Natural killer cell (primary cell): ENCODE data around the gene SHC4. TPM values are rescaled to one million over a fixed set of nuclear protein-coding genes. Genes with fewer than 3 reads are reported as not detected.

Experiments
- ATAC-seq, 3 donors: fragments of 150-1000 bp in 2 of 3; fragments of 200-7000 bp in 1 of 3; cut with Tn5 transposase; 1 replicate in 1 of 3; 2 replicates in 2 of 3; pipeline ENCODE4 v1.10.0; 2021; ENCODE audit warnings: mild to moderate bottlenecking in 2 of 3, moderate library complexity in 2 of 3
- DNase-seq, 2 donors: peaks; one replicate each; pipeline versions ENCODE4 v3.0.0 to v3.0.0-alpha.2; 2013 to 2021; ENCODE audit warnings: mixed read lengths in 1 of 2
- H3K27ac ChIP-seq: one replicate; pipeline ENCODE4 v1.5.1; 2013; ENCODE audit warnings: mild to moderate bottlenecking, low read length
- H3K27me3 ChIP-seq: one replicate; pipeline ENCODE4 v1.6.1; 2013; ENCODE audit warnings: low read length; ENCODE audit not compliant: control insufficient read depth, insufficient read depth
- H3K36me3 ChIP-seq: one replicate; pipeline ENCODE4 v1.6.1; 2013; ENCODE audit warnings: low read length; ENCODE audit not compliant: control insufficient read depth, insufficient read depth
- H3K4me1 ChIP-seq: one replicate; pipeline ENCODE4 v1.6.1; 2013; ENCODE audit warnings: low read length; ENCODE audit not compliant: control insufficient read depth, insufficient read depth
- H3K4me3 ChIP-seq: one replicate; pipeline ENCODE4 v1.5.1; 2013; ENCODE audit warnings: low read length
- H3K9me3 ChIP-seq: one replicate; pipeline ENCODE4 v1.6.1; 2013; ENCODE audit warnings: low read length; ENCODE audit not compliant: control insufficient read depth, insufficient read depth
- H3K27ac Mint-ChIP-seq, 2 donors: one replicate each; pipeline ENCODE4 v1.8.0; 2022; ENCODE audit warnings: mild to moderate bottlenecking in 2 of 2, mixed read lengths in 2 of 2, moderate library complexity in 1 of 2
- H3K27me3 Mint-ChIP-seq, 2 donors: one replicate each; pipeline ENCODE4 v1.8.0; 2022; ENCODE audit warnings: low read depth in 2 of 2, mixed read lengths in 2 of 2
- H3K36me3 Mint-ChIP-seq: one replicate; pipeline ENCODE4 v1.8.0; 2022; ENCODE audit warnings: mixed read lengths
- H3K4me1 Mint-ChIP-seq, 2 donors: one replicate each; pipeline ENCODE4 v1.8.0; 2022; ENCODE audit warnings: mixed read lengths in 2 of 2
- H3K4me3 Mint-ChIP-seq: one replicate; pipeline ENCODE4 v1.8.0; 2022; ENCODE audit warnings: mild to moderate bottlenecking, moderate library complexity, mixed read lengths
- H3K9me3 Mint-ChIP-seq, 2 donors: one replicate each; pipeline ENCODE4 v1.8.0; 2022; ENCODE audit warnings: mixed read lengths in 2 of 2
- CTCF ChIP-seq: fragments of 200-600 bp; IDR thresholded peaks from one replicate; pipeline ENCODE4 v1.8.0; 2022; ENCODE audit warnings: antibody characterized with exemption
- WGBS: methylation state at CpG from one replicate; pipeline ENCODE4 v1.1.7; 2013; ENCODE audit warnings: missing lambda C conversion rate; ENCODE audit not compliant: insufficient coverage; 5-methylcytosine and 5-hydroxymethylcytosine counted together
- intact Hi-C: fragments of 100-400 bp; cut with micrococcal nuclease; formaldehyde crosslinking; loops from one replicate; pipeline ENCODE4 v1.14.2; 2022
- total RNA-seq, 4 donors: library from RNA; stranded (reverse); fragments of 120-200 nt in 1 of 4; gene quantifications; one replicate each; pipeline versions ENCODE4 v1.2.3 to v1.2.4, GENCODE V29; 2013 to 2022

SHC4 gene
- total RNA-seq, 3 donors from 2014 or later (not counting 1 experiment from before 2014, with no cell fraction given), result 0.19 to 0.43 (median 0.20) TPM

GRCh38 chr15:48946074-48946839 is 17.5 kb downstream of the SHC4 start:
- intact Hi-C loops, result no loop called here
- Mint-ChIP-seq H3K36me3 (no peaks in the 10 kb centered on the region), H3K9me3 (no peaks in the 10 kb centered on the region), H3K4me1 (peaks cover 5 to 7% of the 10 kb centered on the region in 2 donors), H3K27ac (no peak overlapping the region), H3K27me3 (peaks cover 12 to 16% of the 10 kb centered on the region in 2 donors), H3K4me3 (no peak overlapping the region)
- H3K27me3 ChIP-seq, result no peaks in the 10 kb centered on the region
- H3K27ac ChIP-seq, result no peak overlapping the region
- no peaks in the 10 kb centered on the region for H3K9me3 ChIP-seq
- DNase-seq, result no peak
- no peak overlapping the region for H3K4me3 ChIP-seq
- ATAC-seq, result no peak
- WGBS, result 43% methylated on average over 4 of the region's 5 CpGs
- no peak for TF ChIP-seq CTCF
- no peaks in the 10 kb centered on the region for H3K4me1 ChIP-seq
- no peaks in the 10 kb centered on the region for H3K36me3 ChIP-seq

- WGBS, result no CpG with 5 or more reads among the region's 2 CpGs
- no peak for ATAC-seq
- H3K36me3 Mint-ChIP-seq, result no peaks in the 10 kb centered on the region
Measured at GRCh38 chr15:48945386-48945785, 18.3 kb downstream of the SHC4 start.

DNA sequence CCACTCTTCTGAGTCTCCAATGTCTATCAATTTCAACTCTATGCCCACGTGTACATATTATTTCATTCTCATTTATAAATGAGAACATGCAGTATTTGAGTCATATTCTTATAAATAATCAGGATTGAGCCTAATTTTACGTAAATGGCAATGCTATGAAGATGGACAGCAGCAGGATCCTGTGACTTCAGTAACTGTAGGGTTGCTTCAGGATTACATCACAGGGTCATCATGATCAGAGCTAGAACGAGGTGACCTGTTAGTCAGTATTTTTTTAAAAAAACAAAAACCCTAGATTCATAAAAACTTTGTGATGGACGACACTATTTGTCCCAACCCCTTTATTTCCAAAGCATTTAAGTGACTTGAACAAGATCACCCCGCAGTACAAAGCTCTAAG is 21.8 kb downstream of the SHC4 start:
- peaks cover 5 to 7% of the 10 kb centered on the region in 2 donors for H3K4me1 Mint-ChIP-seq
- intact Hi-C loops, result no loop called here
- Histone ChIP-seq H3K9me3 (no peaks in the 10 kb centered on the region), H3K27me3 (no peaks in the 10 kb centered on the region), H3K36me3 (no peaks in the 10 kb centered on the region), H3K4me3 (no peak overlapping the region), H3K27ac (no peak overlapping the region), H3K4me1 (no peaks in the 10 kb centered on the region)
- 80% methylated on average over 4 of the region's 5 CpGs for WGBS
- no peaks in the 10 kb centered on the region for H3K36me3 Mint-ChIP-seq
- H3K27me3 Mint-ChIP-seq, result peaks cover 13 to 16% of the 10 kb centered on the region in 2 donors
- H3K27ac Mint-ChIP-seq, result no peak overlapping the region
- no peaks in the 10 kb centered on the region for H3K9me3 Mint-ChIP-seq
- no peak for DNase-seq
- ATAC-seq, result no peak
- no peak overlapping the region for H3K4me3 Mint-ChIP-seq
- TF ChIP-seq CTCF, result no peak

More at GRCh38 chr15:48945386-48945785, 18.3 kb downstream of the SHC4 start:
- peaks cover 5 to 7% of the 10 kb centered on the region in 2 donors for H3K4me1 Mint-ChIP-seq
- Histone ChIP-seq H3K9me3 (no peaks in the 10 kb centered on the region), H3K27ac (no peak overlapping the region), H3K27me3 (no peaks in the 10 kb centered on the region), H3K36me3 (no peaks in the 10 kb centered on the region), H3K4me3 (no peak overlapping the region), H3K4me1 (no peaks in the 10 kb centered on the region)
- no peak overlapping the region for H3K27ac Mint-ChIP-seq
- TF ChIP-seq CTCF, result no peak
- no peak overlapping the region for H3K4me3 Mint-ChIP-seq
- no peak for DNase-seq
- intact Hi-C loops, result no loop called here
- H3K27me3 Mint-ChIP-seq, result peaks cover 12 to 15% of the 10 kb centered on the region in 2 donors
- no peaks in the 10 kb centered on the region for H3K9me3 Mint-ChIP-seq
